ENCODE results near the gene BRSK1.

BRSK1 gene

GRCh38 chr19:55360902-55361301 lies 77.1 kb downstream of the BRSK1 start:
- Histone ChIP-seq H3F3A (ENCODE audit: control insufficient read depth, insufficient read depth) (no peaks in the 10 kb centered on the region), H3K9me3 (ENCODE audit: control insufficient read depth, insufficient read depth, low read length) (no peaks in the 10 kb centered on the region), H3K79me2 (ENCODE audit: control insufficient read depth, low read length) (no peaks in the 10 kb centered on the region), H3K27me3 (ENCODE audit: control insufficient read depth, low read length) (peaks cover 7% of the 10 kb centered on the region), H3K4me3 (ENCODE audit: low read length) (no peak overlapping the region), H3K36me3 (ENCODE audit: control insufficient read depth, low read length) (no peaks in the 10 kb centered on the region), H3K4me2 (ENCODE audit: low read length) (no peak overlapping the region), H3K27ac (ENCODE audit: low read depth, low read length) (no peak overlapping the region), H3K9me2 (replicated peaks; ENCODE audit: control insufficient read depth, low read length) (no peaks in the 10 kb centered on the region), H4K20me1 (ENCODE audit: control insufficient read depth, insufficient read depth, low read depth, low read length) (no peaks in the 10 kb centered on the region), H3K4me1 (ENCODE audit: control insufficient read depth, low read length) (peaks cover 6% of the 10 kb centered on the region)
- TF ChIP-seq EZH2phosphoT487 (IDR thresholded peaks at IDR 0.05; ENCODE audit: borderline replicate concordance, low read length) (no peak), CTCF (IDR thresholded peaks at IDR 0.05; ENCODE audit: low read depth, low read length, poor library complexity, severe bottlenecking) (no peak)

Data from DOHH2 (cell line).